ENCODE data around the gene RALGDS. TPM values are rescaled to one million over a fixed set of nuclear protein-coding genes. Genes with fewer than 3 reads are reported as not detected.

The RALGDS gene
- total and polyA plus RNA-seq, 9 of the 15 experiments (the other 6 are each of a cell fraction or from before 2014, with no cell fraction given), result 0.75 to 43.3 (median 27.1) TPM

DNA sequence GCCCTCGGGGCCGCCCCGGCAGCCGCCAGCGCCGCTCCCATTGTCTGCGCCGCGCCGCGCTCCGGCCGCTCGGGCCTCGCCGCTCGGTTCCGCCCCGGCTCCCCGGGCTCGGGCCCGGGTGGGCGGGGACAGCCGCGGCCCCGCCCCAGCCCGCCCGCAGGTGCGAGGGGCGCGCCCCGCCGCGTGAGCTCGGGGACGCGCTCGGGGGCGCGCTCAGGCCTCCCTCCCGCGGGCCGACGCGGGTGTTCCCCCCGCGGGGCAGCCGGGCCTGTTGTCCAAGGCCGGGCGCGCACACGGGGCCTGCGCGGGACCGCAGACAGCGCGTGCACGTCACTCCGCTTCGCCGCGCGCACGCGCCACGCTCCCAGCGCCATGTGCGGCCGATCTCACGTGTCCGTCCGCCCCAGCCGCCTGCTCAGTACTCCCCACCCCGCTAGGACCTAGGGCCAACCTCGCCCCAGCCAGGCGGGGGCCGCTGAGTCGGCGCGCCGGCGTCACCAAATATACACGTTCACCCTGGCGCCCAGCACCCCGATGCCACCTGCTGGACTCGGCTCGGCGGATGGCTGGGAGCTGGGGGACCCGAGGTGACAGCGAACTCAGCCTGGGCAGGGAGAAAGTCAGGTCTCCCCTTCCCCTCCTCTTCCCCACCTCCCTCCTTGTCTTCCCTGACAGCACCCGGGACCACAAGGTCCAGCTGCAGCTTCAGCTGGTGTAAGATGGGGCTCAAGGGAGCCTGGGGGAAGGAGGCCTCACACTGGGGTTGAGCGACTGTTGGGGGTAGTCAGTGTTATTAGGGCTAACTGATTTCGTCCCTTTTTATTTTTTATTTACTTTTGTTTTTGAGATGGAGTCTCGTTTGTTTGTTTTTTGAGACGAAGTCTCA lies 28.3 kb upstream of the RALGDS start (continued):
- TF ChIP-seq, protein P1, sequence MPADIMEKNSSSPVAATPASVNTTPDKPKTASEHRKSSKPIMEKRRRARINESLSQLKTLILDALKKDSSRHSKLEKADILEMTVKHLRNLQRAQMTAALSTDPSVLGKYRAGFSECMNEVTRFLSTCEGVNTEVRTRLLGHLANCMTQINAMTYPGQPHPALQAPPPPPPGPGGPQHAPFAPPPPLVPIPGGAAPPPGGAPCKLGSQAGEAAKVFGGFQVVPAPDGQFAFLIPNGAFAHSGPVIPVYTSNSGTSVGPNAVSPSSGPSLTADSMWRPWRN (IDR thresholded peaks at IDR 0.05; ENCODE audit: low read depth), result no peak
- TF ChIP-seq ZNF282 (CRISPR knock-in tag; IDR thresholded peaks at IDR 0.05), result 0 out of 2 replicates have a peak, but pooled peaks have one; percentile 86
- no peak for TF ChIP-seq MTA2 (IDR thresholded peaks at IDR 0.05; ENCODE audit: low read depth)
- TF ChIP-seq DPF2 (IDR thresholded peaks at IDR 0.05), result no peak; the same call in 1 of the 2 replicates
- no peak for TF ChIP-seq ZZZ3 (IDR thresholded peaks at IDR 0.05)
- TF ChIP-seq, protein P2, sequence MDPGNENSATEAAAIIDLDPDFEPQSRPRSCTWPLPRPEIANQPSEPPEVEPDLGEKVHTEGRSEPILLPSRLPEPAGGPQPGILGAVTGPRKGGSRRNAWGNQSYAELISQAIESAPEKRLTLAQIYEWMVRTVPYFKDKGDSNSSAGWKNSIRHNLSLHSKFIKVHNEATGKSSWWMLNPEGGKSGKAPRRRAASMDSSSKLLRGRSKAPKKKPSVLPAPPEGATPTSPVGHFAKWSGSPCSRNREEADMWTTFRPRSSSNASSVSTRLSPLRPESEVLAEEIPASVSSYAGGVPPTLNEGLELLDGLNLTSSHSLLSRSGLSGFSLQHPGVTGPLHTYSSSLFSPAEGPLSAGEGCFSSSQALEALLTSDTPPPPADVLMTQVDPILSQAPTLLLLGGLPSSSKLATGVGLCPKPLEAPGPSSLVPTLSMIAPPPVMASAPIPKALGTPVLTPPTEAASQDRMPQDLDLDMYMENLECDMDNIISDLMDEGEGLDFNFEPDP (CRISPR knock-in tag; IDR thresholded peaks at IDR 0.05), result 0 out of 2 replicates have a peak, but pooled peaks have one; percentile 66
- TF ChIP-seq ZNF583 (CRISPR knock-in tag; IDR thresholded peaks at IDR 0.05), result peak; percentile 95
- TF ChIP-seq, protein P3, sequence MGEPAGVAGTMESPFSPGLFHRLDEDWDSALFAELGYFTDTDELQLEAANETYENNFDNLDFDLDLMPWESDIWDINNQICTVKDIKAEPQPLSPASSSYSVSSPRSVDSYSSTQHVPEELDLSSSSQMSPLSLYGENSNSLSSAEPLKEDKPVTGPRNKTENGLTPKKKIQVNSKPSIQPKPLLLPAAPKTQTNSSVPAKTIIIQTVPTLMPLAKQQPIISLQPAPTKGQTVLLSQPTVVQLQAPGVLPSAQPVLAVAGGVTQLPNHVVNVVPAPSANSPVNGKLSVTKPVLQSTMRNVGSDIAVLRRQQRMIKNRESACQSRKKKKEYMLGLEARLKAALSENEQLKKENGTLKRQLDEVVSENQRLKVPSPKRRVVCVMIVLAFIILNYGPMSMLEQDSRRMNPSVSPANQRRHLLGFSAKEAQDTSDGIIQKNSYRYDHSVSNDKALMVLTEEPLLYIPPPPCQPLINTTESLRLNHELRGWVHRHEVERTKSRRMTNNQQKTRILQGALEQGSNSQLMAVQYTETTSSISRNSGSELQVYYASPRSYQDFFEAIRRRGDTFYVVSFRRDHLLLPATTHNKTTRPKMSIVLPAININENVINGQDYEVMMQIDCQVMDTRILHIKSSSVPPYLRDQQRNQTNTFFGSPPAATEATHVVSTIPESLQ (CRISPR knock-in tag; IDR thresholded peaks at IDR 0.05), result no peak
- TF ChIP-seq CBX8 (IDR thresholded peaks at IDR 0.05; ENCODE audit: borderline replicate concordance, extremely low read depth, low read depth, low read length, poor library complexity, severe bottlenecking), result no peak
- TF ChIP-seq ZNF57 (CRISPR knock-in tag; IDR thresholded peaks at IDR 0.05), result no peak
- TF ChIP-seq MBD2 (IDR thresholded peaks at IDR 0.05; ENCODE audit: borderline replicate concordance, low read depth), result no peak
- TF ChIP-seq, protein P4, sequence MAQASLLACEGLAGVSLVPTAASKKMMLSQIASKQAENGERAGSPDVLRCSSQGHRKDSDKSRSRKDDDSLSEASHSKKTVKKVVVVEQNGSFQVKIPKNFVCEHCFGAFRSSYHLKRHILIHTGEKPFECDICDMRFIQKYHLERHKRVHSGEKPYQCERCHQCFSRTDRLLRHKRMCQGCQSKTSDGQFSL (CRISPR knock-in tag; IDR thresholded peaks at IDR 0.05), result no peak
- TF ChIP-seq, protein P4 (tag; IDR thresholded peaks at IDR 0.05), result no peak
- TF ChIP-seq KLF1 (tag; IDR thresholded peaks at IDR 0.05), result peak; percentile 61; the same call in 1 of the 2 replicates
- TF ChIP-seq PCBP2 (IDR thresholded peaks at IDR 0.05; ENCODE audit: low read depth, low read length, poor library complexity, severe bottlenecking), result no peak
- no peak for TF ChIP-seq GTF2F1 (IDR thresholded peaks at IDR 0.05; ENCODE audit: low read depth, low read length)
- TF ChIP-seq, protein P5, sequence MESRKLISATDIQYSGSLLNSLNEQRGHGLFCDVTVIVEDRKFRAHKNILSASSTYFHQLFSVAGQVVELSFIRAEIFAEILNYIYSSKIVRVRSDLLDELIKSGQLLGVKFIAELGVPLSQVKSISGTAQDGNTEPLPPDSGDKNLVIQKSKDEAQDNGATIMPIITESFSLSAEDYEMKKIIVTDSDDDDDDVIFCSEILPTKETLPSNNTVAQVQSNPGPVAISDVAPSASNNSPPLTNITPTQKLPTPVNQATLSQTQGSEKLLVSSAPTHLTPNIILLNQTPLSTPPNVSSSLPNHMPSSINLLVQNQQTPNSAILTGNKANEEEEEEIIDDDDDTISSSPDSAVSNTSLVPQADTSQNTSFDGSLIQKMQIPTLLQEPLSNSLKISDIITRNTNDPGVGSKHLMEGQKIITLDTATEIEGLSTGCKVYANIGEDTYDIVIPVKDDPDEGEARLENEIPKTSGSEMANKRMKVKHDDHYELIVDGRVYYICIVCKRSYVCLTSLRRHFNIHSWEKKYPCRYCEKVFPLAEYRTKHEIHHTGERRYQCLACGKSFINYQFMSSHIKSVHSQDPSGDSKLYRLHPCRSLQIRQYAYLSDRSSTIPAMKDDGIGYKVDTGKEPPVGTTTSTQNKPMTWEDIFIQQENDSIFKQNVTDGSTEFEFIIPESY (CRISPR knock-in tag; IDR thresholded peaks at IDR 0.05), result peak; percentile 77
